ENCODE results near the gene SPDEF.

Gene SPDEF

GRCh38 chr6:34575326-34575725 is 19.2 kb upstream of the SPDEF start:
- Histone ChIP-seq H3K4me3 (ENCODE audit: low read depth, low read length) (no peak overlapping the region), H3K36me3 (ENCODE audit: control insufficient read depth in 2 of 2, insufficient read depth in 1 of 2, low read length in 2 of 2) (no peaks in the 10 kb centered on the region; a peak in 1 of 3 replicates), H3K27ac (ENCODE audit: extremely low read depth, low read depth, low read length) (no peak overlapping the region), H3K4me1 (ENCODE audit: control insufficient read depth, insufficient read depth, low read length) (no peaks in the 10 kb centered on the region), H3K9me3 (ENCODE audit: control insufficient read depth, insufficient read depth, low read depth, low read length) (no peaks in the 10 kb centered on the region)
- CTCF ChIA-PET, result interaction anchor here (0.6 to 2.0 kb wide), 7 partner anchors 9 to 379 kb away, joined by 3 to 9 read pairs (median 4); no protein-coding TSS in a partner anchor
- TF ChIP-seq ZIC2 (tag by site-specific recombination; IDR thresholded peaks at IDR 0.05) (peak; percentile 44), KLF8 (tag by site-specific recombination; IDR thresholded peaks at IDR 0.05) (peak; percentile 33; the same call in 1 of the 2 replicates), MYNN (tag by site-specific recombination; IDR thresholded peaks at IDR 0.05; ENCODE audit: borderline replicate concordance) (no peak), ZNF350 (tag by site-specific recombination; IDR thresholded peaks at IDR 0.05) (no peak), EGR2 (tag by site-specific recombination; IDR thresholded peaks at IDR 0.05; ENCODE audit: low read depth) (0 out of 2 replicates have a peak, but pooled peaks have one; percentile 26), KLF1 (tag by site-specific recombination; IDR thresholded peaks at IDR 0.05) (peak; percentile 66), ZNF146 (tag by site-specific recombination; IDR thresholded peaks at IDR 0.05) (no peak)
- TF ChIP-seq, protein P1, sequence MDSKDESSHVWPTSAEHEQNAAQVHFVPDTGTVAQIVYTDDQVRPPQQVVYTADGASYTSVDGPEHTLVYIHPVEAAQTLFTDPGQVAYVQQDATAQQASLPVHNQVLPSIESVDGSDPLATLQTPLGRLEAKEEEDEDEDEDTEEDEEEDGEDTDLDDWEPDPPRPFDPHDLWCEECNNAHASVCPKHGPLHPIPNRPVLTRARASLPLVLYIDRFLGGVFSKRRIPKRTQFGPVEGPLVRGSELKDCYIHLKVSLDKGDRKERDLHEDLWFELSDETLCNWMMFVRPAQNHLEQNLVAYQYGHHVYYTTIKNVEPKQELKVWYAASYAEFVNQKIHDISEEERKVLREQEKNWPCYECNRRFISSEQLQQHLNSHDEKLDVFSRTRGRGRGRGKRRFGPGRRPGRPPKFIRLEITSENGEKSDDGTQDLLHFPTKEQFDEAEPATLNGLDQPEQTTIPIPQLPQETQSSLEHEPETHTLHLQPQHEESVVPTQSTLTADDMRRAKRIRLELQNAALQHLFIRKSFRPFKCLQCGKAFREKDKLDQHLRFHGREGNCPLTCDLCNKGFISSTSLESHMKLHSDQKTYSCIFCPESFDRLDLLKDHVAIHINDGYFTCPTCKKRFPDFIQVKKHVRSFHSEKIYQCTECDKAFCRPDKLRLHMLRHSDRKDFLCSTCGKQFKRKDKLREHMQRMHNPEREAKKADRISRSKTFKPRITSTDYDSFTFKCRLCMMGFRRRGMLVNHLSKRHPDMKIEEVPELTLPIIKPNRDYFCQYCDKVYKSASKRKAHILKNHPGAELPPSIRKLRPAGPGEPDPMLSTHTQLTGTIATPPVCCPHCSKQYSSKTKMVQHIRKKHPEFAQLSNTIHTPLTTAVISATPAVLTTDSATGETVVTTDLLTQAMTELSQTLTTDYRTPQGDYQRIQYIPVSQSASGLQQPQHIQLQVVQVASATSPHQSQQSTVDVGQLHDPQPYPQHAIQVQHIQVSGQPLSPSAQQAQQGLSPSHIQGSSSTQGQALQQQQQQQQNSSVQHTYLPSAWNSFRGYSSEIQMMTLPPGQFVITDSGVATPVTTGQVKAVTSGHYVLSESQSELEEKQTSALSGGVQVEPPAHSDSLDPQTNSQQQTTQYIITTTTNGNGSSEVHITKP (tag by site-specific recombination; IDR thresholded peaks at IDR 0.05), result peak; percentile 67; the same call in 1 of the 2 replicates
- POLR2A ChIA-PET, result no interaction called here

- CTCF ChIA-PET, result interaction anchor here (0.6 to 2.0 kb wide), 7 partner anchors 9 to 379 kb away, joined by 3 to 9 read pairs (median 4); no protein-coding TSS in a partner anchor
- H3K9me3 ChIP-seq (ENCODE audit: control insufficient read depth, insufficient read depth, low read depth, low read length), result no peaks in the 10 kb centered on the region
- TF ChIP-seq ZNF214 (tag by site-specific recombination; IDR thresholded peaks at IDR 0.05; ENCODE audit: borderline replicate concordance) (no peak), ZNF837 (tag by site-specific recombination; IDR thresholded peaks at IDR 0.05) (no peak), ZNF473 (tag by site-specific recombination; IDR thresholded peaks at IDR 0.05) (no peak), ZNF548 (tag by site-specific recombination; IDR thresholded peaks at IDR 0.05) (no peak), KLF9 (tag by site-specific recombination; IDR thresholded peaks at IDR 0.05; ENCODE audit: low read depth) (no peak), YY2 (tag by site-specific recombination; IDR thresholded peaks at IDR 0.05) (no peak), ZNF175 (tag by site-specific recombination; IDR thresholded peaks at IDR 0.05) (no peak), SP2 (tag by site-specific recombination; IDR thresholded peaks at IDR 0.05) (no peak), ZEB2 (tag by site-specific recombination; IDR thresholded peaks at IDR 0.05) (no peak), ZNF585B (tag by site-specific recombination; IDR thresholded peaks at IDR 0.05) (no peak), HOXC10 (CRISPR knock-in tag; IDR thresholded peaks at IDR 0.05) (no peak), ZNF354C (tag by site-specific recombination; IDR thresholded peaks at IDR 0.05; ENCODE audit: borderline replicate concordance, low read depth) (no peak), ZNF266 (tag by site-specific recombination; IDR thresholded peaks at IDR 0.05; ENCODE audit: low read depth) (no peak), ZNF664 (tag by site-specific recombination; IDR thresholded peaks at IDR 0.05) (no peak), HIC1 (tag by site-specific recombination; IDR thresholded peaks at IDR 0.05) (no peak)
- TF ChIP-seq, protein P2, sequence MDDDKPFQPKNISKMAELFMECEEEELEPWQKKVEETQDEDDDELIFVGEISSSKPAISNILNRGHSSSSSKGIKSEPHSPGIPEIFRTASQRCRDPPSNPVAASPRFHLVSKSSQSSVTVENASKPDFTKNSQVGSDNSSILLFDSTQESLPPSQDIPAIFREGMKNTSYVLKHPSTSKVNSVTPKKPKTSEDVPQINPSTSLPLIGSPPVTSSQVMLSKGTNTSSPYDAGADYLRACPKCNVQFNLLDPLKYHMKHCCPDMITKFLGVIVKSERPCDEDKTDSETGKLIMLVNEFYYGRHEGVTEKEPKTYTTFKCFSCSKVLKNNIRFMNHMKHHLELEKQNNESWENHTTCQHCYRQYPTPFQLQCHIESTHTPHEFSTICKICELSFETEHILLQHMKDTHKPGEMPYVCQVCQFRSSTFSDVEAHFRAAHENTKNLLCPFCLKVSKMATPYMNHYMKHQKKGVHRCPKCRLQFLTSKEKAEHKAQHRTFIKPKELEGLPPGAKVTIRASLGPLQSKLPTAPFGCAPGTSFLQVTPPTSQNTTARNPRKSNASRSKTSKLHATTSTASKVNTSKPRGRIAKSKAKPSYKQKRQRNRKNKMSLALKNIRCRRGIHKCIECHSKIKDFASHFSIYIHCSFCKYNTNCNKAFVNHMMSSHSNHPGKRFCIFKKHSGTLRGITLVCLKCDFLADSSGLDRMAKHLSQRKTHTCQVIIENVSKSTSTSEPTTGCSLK (tag by site-specific recombination; IDR thresholded peaks at IDR 0.05), result no peak
- TF ChIP-seq, protein P3, sequence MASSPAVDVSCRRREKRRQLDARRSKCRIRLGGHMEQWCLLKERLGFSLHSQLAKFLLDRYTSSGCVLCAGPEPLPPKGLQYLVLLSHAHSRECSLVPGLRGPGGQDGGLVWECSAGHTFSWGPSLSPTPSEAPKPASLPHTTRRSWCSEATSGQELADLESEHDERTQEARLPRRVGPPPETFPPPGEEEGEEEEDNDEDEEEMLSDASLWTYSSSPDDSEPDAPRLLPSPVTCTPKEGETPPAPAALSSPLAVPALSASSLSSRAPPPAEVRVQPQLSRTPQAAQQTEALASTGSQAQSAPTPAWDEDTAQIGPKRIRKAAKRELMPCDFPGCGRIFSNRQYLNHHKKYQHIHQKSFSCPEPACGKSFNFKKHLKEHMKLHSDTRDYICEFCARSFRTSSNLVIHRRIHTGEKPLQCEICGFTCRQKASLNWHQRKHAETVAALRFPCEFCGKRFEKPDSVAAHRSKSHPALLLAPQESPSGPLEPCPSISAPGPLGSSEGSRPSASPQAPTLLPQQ (tag by site-specific recombination; IDR thresholded peaks at IDR 0.05), result no peak
Measured at GRCh38 chr6:34574647-34575293, 18.6 kb upstream of the SPDEF start.

More at GRCh38 chr6:34574647-34575293, 18.6 kb upstream of the SPDEF start:
- H3K4me3 ChIP-seq (ENCODE audit: low read depth, low read length), result no peak overlapping the region
- H3K36me3 ChIP-seq (ENCODE audit: control insufficient read depth in 2 of 2, insufficient read depth in 1 of 2, low read length in 2 of 2), result no peaks in the 10 kb centered on the region; a peak in 1 of 3 replicates
- POLR2A ChIA-PET, result no interaction called here
- no peak overlapping the region for H3K27ac ChIP-seq (ENCODE audit: extremely low read depth, low read depth, low read length)
- H3K4me1 ChIP-seq (ENCODE audit: control insufficient read depth, insufficient read depth, low read length), result no peaks in the 10 kb centered on the region

All from HEK293 (cell line).